ENCODE measurements around the gene MDH1.

Gene MDH1

DNA sequence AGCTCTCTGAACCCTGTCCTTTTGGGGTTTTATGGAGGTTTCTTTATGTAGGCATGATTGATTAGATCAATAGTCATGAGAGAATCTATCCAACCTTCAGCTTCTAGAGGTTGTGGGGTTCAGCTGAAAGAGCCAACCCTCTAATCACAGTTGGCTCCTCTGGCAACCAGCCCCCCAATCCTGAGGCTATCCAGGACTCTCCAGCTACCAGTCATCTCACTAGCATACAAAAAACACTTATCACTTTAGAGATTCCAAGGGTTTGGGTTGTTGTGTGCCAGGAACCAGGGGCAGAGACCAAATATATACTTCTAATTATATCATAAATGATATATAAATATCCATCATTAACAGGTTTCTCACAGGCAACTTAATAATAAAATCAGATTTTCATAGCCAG, 12.2 kb upstream of the MDH1 start:
- FAIRE-seq (no peak), DNase-seq (ENCODE audit: insufficient read length, low spot score) (no peak)
- no peak for TF ChIP-seq CTCF (IDR thresholded peaks at IDR 0.05; ENCODE audit: insufficient read depth, missing control alignments)

- FAIRE-seq: no peak
- DNase-seq (ENCODE audit: insufficient read length, low spot score): no peak
- TF ChIP-seq CTCF (IDR thresholded peaks at IDR 0.05; ENCODE audit: insufficient read depth, missing control alignments): no peak
These were observed 10.0 kb upstream of the MDH1 start for GRCh38 chr2:63578767-63579166.

GRCh38 chr2:63580651-63581297, 8.0 kb upstream of the MDH1 start:
- FAIRE-seq (no peak), DNase-seq (ENCODE audit: insufficient read length, low spot score) (no peak)
- no peak for TF ChIP-seq CTCF (IDR thresholded peaks at IDR 0.05; ENCODE audit: insufficient read depth, missing control alignments)

DNA sequence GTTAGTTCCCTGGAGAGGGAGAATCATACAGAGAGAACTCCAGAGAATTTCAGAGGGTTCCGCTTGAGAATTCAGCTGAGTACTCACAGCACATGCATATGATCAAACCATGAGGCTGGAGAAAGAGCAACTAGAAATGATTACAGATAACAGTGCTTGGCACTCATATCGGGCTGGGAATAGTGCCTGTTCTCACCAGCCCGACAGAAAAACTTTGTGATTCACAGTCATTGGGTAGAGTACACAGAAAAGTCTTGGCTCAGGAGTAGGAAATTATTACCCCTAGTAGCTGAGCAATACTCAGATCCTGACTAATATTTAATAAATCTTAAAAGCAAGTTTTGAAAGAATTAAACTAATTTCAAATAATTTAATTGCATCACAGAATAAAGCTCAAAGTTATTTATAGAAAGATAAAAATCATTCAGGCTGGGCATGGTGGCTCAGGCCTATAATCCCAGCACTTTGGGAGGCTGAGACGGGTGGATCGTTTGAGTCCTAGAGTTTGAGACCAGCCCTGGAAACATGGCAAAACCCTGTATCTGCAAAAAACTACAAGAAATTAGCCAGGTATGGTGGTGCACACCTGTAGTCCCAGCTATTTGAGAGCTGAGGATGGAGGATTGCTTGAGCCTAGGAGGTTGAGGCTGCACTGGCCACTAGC, 7.3 kb upstream of the MDH1 start:
- DNase-seq (ENCODE audit: insufficient read length, low spot score) (no peak), FAIRE-seq (no peak)
- no peak for TF ChIP-seq CTCF (IDR thresholded peaks at IDR 0.05; ENCODE audit: insufficient read depth, missing control alignments)

DNA sequence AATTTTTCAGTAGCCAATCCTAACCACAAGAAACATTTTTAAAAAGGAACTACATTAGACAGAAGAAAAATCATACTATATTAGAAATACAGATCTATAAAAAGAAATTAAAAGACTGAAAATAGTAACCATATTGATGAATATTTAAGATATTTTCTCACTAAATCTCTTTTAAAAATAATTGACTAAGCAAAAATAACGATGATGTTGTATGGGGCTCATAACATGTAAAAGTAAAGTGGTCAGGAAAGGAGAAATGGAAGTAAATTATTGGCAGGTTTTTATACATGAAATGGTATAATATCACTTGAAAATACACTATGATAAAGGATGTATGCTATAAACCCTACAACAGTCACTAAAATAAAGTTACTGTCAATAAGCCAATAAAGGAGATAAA, 5.9 kb upstream of the MDH1 start:
- no peak for FAIRE-seq
- DNase-seq (ENCODE audit: insufficient read length, low spot score): no peak
- TF ChIP-seq CTCF (IDR thresholded peaks at IDR 0.05; ENCODE audit: insufficient read depth, missing control alignments): no peak

GRCh38 chr2:63587814-63588384, 864 bp upstream of the MDH1 start:
- FAIRE-seq (no peak), DNase-seq (ENCODE audit: insufficient read length, low spot score) (no peak)
- no peak for TF ChIP-seq CTCF (IDR thresholded peaks at IDR 0.05; ENCODE audit: insufficient read depth, missing control alignments)

Data from D721Med (cell line).